Transverse colon (tissue), 3 donors: ENCODE measurements around the gene TRPM2.

Experiments used
- POLR2A ChIP-seq: fragments of 450-650 bp; IDR thresholded peaks from one replicate; pipeline ENCODE4 v1.6.1; 2016; ENCODE audit warnings: antibody characterized with exemption, mild to moderate bottlenecking, moderate library complexity
- TF ChIP-seq, protein P1 (sequence below), 5 experiments: fragments of 200-600 bp in 3 of 5; fragments of 450-650 bp in 2 of 5; sonication (generic) in 3 of 5; IDR thresholded peaks; 1 replicate in 2 of 5; 2 replicates in 3 of 5; pipeline ENCODE4 v1.5.1; 2016 to 2017; ENCODE audit warnings: antibody characterized with exemption in 5 of 5, inconsistent platforms in 3 of 5, mild to moderate bottlenecking in 2 of 5, moderate library complexity in 1 of 5

DNA sequence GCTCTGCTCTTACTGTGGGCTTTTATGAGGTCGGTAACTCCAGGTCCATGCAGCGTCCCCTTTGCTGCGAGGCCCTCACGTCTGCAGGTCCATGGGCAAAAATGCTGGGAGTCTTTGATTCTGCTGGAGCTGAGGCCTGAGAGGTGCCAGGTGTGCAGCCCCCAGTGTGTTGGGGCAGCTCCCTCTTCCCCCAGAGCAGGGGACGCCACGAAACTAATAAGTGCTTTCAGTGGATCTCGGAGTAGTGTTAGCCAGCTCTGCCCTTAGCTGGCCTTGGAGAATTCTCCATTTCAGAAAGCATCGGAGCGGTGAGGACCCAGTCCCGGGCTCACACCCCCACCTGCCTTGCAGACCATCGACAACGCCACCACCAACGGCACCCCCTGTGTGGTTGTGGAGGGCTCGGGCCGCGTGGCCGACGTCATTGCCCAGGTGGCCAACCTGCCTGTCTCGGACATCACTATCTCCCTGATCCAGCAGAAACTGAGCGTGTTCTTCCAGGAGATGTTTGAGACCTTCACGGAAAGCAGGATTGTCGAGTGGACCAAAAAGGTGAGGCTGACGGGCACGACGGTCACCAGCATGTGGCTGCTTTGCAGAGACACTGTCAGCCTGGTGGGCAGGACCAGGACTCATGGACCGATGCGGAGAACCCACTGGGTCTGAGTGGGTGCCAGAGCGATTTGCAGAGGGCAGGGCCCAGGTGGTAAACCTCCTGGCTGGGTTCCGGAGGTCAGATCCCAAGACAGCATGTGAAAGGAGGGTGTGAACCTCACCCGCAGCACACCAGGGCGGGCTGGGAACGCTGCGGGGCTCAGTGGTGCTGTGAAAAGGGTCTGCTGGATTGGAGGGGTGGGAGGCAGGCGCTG, 25.5 kb downstream of the TRPM2 start:
- TF ChIP-seq, protein P1, sequence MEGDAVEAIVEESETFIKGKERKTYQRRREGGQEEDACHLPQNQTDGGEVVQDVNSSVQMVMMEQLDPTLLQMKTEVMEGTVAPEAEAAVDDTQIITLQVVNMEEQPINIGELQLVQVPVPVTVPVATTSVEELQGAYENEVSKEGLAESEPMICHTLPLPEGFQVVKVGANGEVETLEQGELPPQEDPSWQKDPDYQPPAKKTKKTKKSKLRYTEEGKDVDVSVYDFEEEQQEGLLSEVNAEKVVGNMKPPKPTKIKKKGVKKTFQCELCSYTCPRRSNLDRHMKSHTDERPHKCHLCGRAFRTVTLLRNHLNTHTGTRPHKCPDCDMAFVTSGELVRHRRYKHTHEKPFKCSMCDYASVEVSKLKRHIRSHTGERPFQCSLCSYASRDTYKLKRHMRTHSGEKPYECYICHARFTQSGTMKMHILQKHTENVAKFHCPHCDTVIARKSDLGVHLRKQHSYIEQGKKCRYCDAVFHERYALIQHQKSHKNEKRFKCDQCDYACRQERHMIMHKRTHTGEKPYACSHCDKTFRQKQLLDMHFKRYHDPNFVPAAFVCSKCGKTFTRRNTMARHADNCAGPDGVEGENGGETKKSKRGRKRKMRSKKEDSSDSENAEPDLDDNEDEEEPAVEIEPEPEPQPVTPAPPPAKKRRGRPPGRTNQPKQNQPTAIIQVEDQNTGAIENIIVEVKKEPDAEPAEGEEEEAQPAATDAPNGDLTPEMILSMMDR (IDR thresholded peaks at IDR 0.05): no peak
- no peak for TF ChIP-seq POLR2A
